Common myeloid progenitor, CD34-positive (primary cell): ENCODE data around the gene TAS2R43.
"Not testable (repeated sequence)": the region's sequence is repeated elsewhere in the genome, so short reads cannot be mapped to it uniquely, and the experiment has no call there.

Source experiments
- CTCF ChIA-PET: fragments of 350-600 bp; sonication (Branson Sonifier 250); formaldehyde crosslinking; loops from one replicate; lab custom pipeline; 2021; ENCODE audit warnings: antibody characterized with exemption; lab: Charles Lee
- POLR2A ChIA-PET: fragments of 350-600 bp; sonication (Branson Sonifier 250); formaldehyde crosslinking; loops from one replicate; lab custom pipeline; 2021; ENCODE audit warnings: antibody characterized with exemption; lab: Charles Lee
- DNase-seq, 3 donors: peaks; one replicate each; pipeline versions ENCODE4 v3.0.0 to v3.0.0-alpha.2; 2013
- H3K27ac ChIP-seq, 2 experiments: 1 replicate in 1 of 2; 2 replicates in 1 of 2; pipeline ENCODE4 v1.7.0; 2013; ENCODE audit warnings: inconsistent platforms in 2 of 2, low read length in 2 of 2, mild to moderate bottlenecking in 2 of 2, low read depth in 1 of 2, moderate library complexity in 1 of 2; ENCODE audit not compliant: severe bottlenecking in 2 of 2, insufficient read depth in 1 of 2, poor library complexity in 1 of 2
- H3K27me3 ChIP-seq, 5 experiments: replicated peaks in 2 of 5; 1 replicate in 3 of 5; 2 replicates in 2 of 5; pipeline versions ENCODE4 v1.6.1 to v1.7.0; 2013; ENCODE audit warnings: low read length in 4 of 5, mild to moderate bottlenecking in 2 of 5, moderate library complexity in 2 of 5, inconsistent platforms in 1 of 5; ENCODE audit not compliant: insufficient read depth in 5 of 5, control insufficient read depth in 4 of 5
- H3K36me3 ChIP-seq, 4 experiments: 1 replicate in 2 of 4; 2 replicates in 2 of 4; pipeline versions ENCODE4 v1.6.1 to v1.7.0; 2013; ENCODE audit warnings: low read length in 3 of 4, control low read depth in 1 of 4, mild to moderate bottlenecking in 1 of 4; ENCODE audit not compliant: control insufficient read depth in 4 of 4, insufficient read depth in 4 of 4
- H3K4me1 ChIP-seq, 4 experiments: 1 replicate in 3 of 4; 2 replicates in 1 of 4; pipeline versions ENCODE4 v1.6.1 to v1.7.1; 2013; ENCODE audit warnings: low read length in 3 of 4, mild to moderate bottlenecking in 3 of 4, control low read depth in 1 of 4, inconsistent platforms in 1 of 4, moderate library complexity in 1 of 4; ENCODE audit not compliant: control insufficient read depth in 4 of 4, insufficient read depth in 4 of 4; ENCODE audit errors: control extremely low read depth in 1 of 4
- H3K4me3 ChIP-seq, 7 experiments: 1 replicate in 4 of 7; 2 replicates in 3 of 7; pipeline versions ENCODE4 v1.5.1 to v1.7.0; 2013; ENCODE audit warnings: mild to moderate bottlenecking in 7 of 7, low read length in 6 of 7, moderate library complexity in 6 of 7, inconsistent platforms in 2 of 7, low read depth in 2 of 7, control low read depth in 1 of 7; ENCODE audit not compliant: insufficient read depth in 4 of 7, control insufficient read depth in 1 of 7; ENCODE audit errors: extremely low read depth in 1 of 7
- H3K9me3 ChIP-seq, 5 experiments: 1 replicate in 4 of 5; 2 replicates in 1 of 5; pipeline versions ENCODE4 v1.6.1 to v1.7.1; 2013; ENCODE audit warnings: low read length in 4 of 5, mild to moderate bottlenecking in 2 of 5, inconsistent platforms in 1 of 5, low read depth in 1 of 5, moderate library complexity in 1 of 5; ENCODE audit not compliant: control insufficient read depth in 4 of 5, insufficient read depth in 2 of 5; ENCODE audit errors: control extremely low read depth in 1 of 5
- WGBS: methylation state at CpG from one replicate; pipeline ENCODE4 v1.1.5; 2013; ENCODE audit not compliant: insufficient coverage; 5-methylcytosine and 5-hydroxymethylcytosine counted together

The TAS2R43 gene

DNA sequence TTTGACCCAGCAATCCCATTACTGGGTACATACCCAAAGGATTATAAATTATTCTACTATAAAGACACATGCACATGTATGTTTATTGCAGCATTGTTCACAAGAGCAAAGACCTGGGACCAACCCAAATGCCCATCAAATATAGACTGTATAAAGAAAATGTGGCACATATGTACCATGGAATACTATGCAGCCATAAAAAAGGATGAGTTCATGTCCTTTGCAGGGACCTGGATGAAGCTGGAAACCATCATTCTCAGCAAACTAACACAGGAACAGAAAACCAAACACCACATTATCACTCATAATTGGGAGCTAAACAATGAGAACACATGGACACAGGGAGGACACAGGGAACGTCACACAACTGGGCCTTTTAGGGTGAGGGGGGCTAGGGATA is 22.0 kb upstream of the TAS2R43 start:
- WGBS, result 100% methylated on average over 1 of the region's 1 CpG
- Histone ChIP-seq H3K36me3 (peaks cover 1 to 31% (median 4%) of the 10 kb centered on the region in 4 experiments), H3K9me3 (peaks cover 5 to 67% (median 14%) of the 10 kb centered on the region in 5 experiments)
- H3K27ac ChIP-seq, H3K27me3 ChIP-seq, POLR2A ChIA-PET, H3K4me1 ChIP-seq, CTCF ChIA-PET, DNase-seq, H3K4me3 ChIP-seq: not testable (repeated sequence)

DNA sequence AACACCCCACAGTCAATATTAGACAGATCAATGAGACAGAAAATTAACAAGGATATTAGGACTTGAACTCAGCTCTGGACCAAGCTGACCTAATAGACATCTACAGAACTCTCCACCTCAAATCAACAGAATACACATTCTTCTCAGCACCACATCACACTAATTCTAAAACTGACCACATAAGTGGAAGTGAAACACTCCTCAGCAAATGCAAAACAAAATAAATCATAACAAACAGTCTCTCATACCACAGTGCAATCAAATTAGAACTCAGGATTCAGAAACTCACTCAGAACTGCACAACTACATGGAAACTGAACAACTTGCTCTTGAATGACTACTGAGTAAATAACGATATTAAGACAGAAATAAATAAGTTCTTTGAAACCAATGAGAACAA is 19.1 kb upstream of the TAS2R43 start:
- CTCF ChIA-PET, POLR2A ChIA-PET, DNase-seq, H3K27me3 ChIP-seq, H3K4me1 ChIP-seq, H3K4me3 ChIP-seq, H3K27ac ChIP-seq: not testable (repeated sequence)
- no CpG with 5 or more reads among the region's 1 CpG for WGBS
- Histone ChIP-seq H3K9me3 (peaks cover 9 to 64% (median 14%) of the 10 kb centered on the region in 5 experiments), H3K36me3 (peaks cover 2 to 40% (median 6%) of the 10 kb centered on the region in 4 experiments)

DNA sequence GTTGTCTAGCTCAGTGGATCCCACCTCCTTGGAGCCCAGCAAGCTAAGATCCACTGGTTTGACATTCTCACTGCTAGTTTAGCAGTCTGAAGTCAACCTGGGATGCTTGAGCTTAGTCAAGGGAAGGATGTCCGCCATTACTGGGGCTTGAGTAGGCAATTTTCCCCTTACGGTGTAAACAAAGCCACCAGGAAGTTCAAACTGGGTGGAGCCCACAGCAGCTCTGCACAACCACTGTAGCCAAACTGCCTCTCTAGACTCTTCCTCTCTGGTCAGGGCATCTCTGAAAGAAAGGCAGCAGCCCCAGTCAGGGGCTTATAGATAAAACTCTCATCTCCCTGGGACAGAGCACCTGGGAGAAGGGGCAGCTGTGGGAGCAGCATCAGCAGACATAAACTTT is 16.7 kb upstream of the TAS2R43 start:
- H3K4me3 ChIP-seq, result no peak overlapping the region
- CTCF ChIA-PET, result no interaction called here
- peaks cover 7 to 51% (median 11%) of the 10 kb centered on the region in 5 experiments for H3K9me3 ChIP-seq
- H3K27me3 ChIP-seq, result no peaks in the 10 kb centered on the region
- DNase-seq, result no peak
- no peak overlapping the region for H3K27ac ChIP-seq
- POLR2A ChIA-PET, result no interaction called here
- H3K4me1 ChIP-seq, result no peaks in the 10 kb centered on the region
- peaks cover 4 to 26% (median 7%) of the 10 kb centered on the region in 4 experiments for H3K36me3 ChIP-seq
- 100% methylated on average over 2 of the region's 2 CpGs for WGBS

DNA sequence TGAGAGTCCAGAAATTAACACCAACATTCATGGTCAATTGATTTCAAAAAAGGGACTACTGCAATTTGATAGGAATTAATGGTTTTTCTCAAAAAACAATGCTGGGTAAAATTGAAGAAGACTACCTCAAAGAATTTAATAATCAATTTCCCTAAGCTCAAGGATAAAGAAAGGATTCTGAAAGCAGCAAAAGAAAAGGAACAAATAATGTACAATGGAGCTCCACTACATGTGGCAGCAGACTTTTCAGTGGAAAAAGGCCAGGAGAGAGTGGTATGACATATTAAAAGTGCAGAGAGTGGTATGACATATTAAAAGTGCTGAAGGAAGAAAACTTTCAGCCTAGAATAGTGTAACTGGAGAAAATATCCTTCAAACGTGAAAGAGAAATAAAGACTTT is 15.6 kb upstream of the TAS2R43 start:
- POLR2A ChIA-PET, result no interaction called here
- no peak for DNase-seq
- CTCF ChIA-PET, result interaction anchor here (1.4 kb wide), 1 partner anchor 17 kb away, joined by 3 read pairs; no protein-coding TSS in a partner anchor
- Histone ChIP-seq H3K36me3 (peaks cover 4 to 26% (median 7%) of the 10 kb centered on the region in 4 experiments), H3K4me3 (no peak overlapping the region), H3K27ac (no peak overlapping the region), H3K9me3 (peaks cover 4 to 46% (median 11%) of the 10 kb centered on the region in 5 experiments), H3K27me3 (no peaks in the 10 kb centered on the region), H3K4me1 (no peaks in the 10 kb centered on the region)
- no CpG with 5 or more reads among the region's 1 CpG for WGBS

DNA sequence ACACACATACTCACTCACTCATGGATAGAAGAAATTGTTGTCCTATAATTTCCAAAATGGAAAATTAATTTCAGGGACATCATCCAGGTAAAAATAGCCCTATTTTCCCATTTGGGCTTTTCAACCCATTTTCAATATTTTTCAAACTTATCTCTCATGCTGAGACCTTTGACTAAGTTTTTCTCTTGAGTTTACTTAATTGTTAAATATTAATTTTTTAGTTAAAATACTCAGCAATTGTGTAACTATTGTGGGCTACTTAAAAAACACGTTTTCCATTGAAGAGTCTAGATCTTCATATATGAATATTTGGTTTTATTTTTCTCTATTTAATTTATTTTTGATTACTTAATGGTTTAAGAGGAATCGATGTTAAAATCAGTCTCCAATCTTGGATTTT is 14.2 kb upstream of the TAS2R43 start:
- CTCF ChIA-PET, result no interaction called here
- Histone ChIP-seq H3K36me3 (peaks cover 4 to 21% (median 7%) of the 10 kb centered on the region in 4 experiments), H3K9me3 (peaks cover 4 to 38% (median 7%) of the 10 kb centered on the region in 5 experiments), H3K4me3 (no peak overlapping the region), H3K27me3 (no peaks in the 10 kb centered on the region), H3K27ac (no peak overlapping the region), H3K4me1 (no peaks in the 10 kb centered on the region)
- WGBS, result no CpG with 5 or more reads among the region's 2 CpGs
- POLR2A ChIA-PET, result no interaction called here
- DNase-seq, result no peak

DNA sequence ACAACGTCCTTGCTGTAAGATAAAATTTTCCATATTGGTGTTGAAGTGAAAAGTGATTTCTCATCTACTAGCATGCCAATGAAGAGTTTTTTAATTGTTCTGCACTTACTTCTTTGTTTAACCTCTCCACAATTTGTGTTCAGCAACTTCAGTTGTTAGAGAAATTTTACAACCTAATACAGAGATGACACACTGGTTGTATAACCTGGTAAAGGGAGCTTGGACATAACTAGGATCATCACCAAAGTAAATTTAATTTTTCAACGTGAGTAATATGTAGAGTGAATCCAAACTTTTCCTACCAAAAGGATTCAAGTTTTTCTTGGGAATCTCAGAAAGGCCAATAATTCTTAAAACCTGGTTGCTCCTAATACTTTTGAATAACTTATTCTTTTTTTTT is 13.4 kb upstream of the TAS2R43 start:
- WGBS, result 100% methylated on average over 1 of the region's 2 CpGs
- Histone ChIP-seq H3K9me3 (peaks cover 4 to 32% (median 7%) of the 10 kb centered on the region in 5 experiments), H3K4me1 (no peaks in the 10 kb centered on the region), H3K36me3 (peaks cover 4 to 22% (median 7%) of the 10 kb centered on the region in 4 experiments), H3K4me3 (no peak overlapping the region), H3K27me3 (no peaks in the 10 kb centered on the region), H3K27ac (no peak overlapping the region)
- ChIA-PET POLR2A (no interaction called here), CTCF (no interaction called here)
- no peak for DNase-seq

DNA sequence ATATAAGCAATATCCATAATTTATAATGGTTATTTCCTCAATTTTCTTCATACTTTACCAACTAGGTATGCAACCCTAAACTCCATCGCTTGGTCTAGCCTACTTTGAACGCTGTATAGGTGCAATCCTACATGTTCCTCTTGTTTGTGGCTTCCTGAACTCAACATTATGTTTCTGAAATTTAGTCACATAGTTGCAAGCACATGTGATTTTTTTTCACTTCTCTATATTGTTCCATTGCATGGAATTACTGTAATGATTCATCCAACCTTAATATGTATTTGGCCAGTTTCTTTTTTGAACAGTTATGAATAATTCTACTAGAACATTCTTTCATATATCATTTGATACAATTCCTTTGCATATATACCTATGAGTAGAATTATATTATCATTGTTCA is 2.8 kb upstream of the TAS2R43 start:
- H3K27ac ChIP-seq, POLR2A ChIA-PET, H3K4me3 ChIP-seq, H3K4me1 ChIP-seq, CTCF ChIA-PET, H3K36me3 ChIP-seq, DNase-seq, H3K27me3 ChIP-seq: not testable (repeated sequence)
- H3K9me3 ChIP-seq, result peaks cover 0 to 12% (median 0%) of the 10 kb centered on the region in 5 experiments
- no CpG with 5 or more reads among the region's 2 CpGs for WGBS
